HepG2 (cell line): ENCODE measurements around the gene NSMCE1. TPM values are rescaled to one million over a fixed set of nuclear protein-coding genes. Genes with fewer than 3 reads are reported as not detected.

Experiments
- JUND ChIP-seq: sonication (generic); formaldehyde crosslinking; IDR thresholded peaks from 2 replicates; pipeline ENCODE4 v1.8.0; 2022; ENCODE audit warnings: mild to moderate bottlenecking, missing genetic modification reagents
- MBNL3 ChIP-seq: fragments of 250-450 bp; sonication (Bioruptor Pico); conservative IDR thresholded peaks from 2 replicates; pipeline ENCODE4 v1.8.0; 2022; ENCODE audit warnings: mild to moderate bottlenecking, inconsistent platforms
- PRMT3 ChIP-seq: sonication (generic); formaldehyde crosslinking; IDR thresholded peaks from 2 replicates; pipeline ENCODE4 v1.8.1; 2022; ENCODE audit warnings: low read depth, mild to moderate bottlenecking, moderate library complexity, missing genetic modification reagents, borderline replicate concordance
- SATB2 ChIP-seq: sonication (generic); formaldehyde crosslinking; IDR thresholded peaks from 2 replicates; pipeline ENCODE4 v1.5.0; 2020; ENCODE audit warnings: missing genetic modification reagents
- YEATS4 ChIP-seq: sonication (generic); formaldehyde crosslinking; IDR thresholded peaks from 2 replicates; pipeline ENCODE4 v1.4.0; 2020; ENCODE audit warnings: missing genetic modification reagents, borderline replicate concordance
- ZBTB43 ChIP-seq: sonication (generic); formaldehyde crosslinking; conservative IDR thresholded peaks from 2 replicates; pipeline ENCODE4 v1.4.0; 2020; ENCODE audit warnings: missing genetic modification reagents
- ZFYVE20 ChIP-seq: sonication (generic); formaldehyde crosslinking; IDR thresholded peaks from 2 replicates; pipeline ENCODE4 v1.8.0; 2023; ENCODE audit warnings: low read depth, mild to moderate bottlenecking, moderate library complexity, missing genetic modification reagents, borderline replicate concordance
- ZNF121 ChIP-seq: sonication (generic); formaldehyde crosslinking; IDR thresholded peaks from 2 replicates; pipeline ENCODE4 v1.5.0; 2020; ENCODE audit warnings: mild to moderate bottlenecking, missing genetic modification reagents
- ZNF33B ChIP-seq: sonication (generic); formaldehyde crosslinking; IDR thresholded peaks from 2 replicates; pipeline ENCODE4 v1.5.1; 2020; ENCODE audit warnings: mild to moderate bottlenecking, missing genetic modification reagents
- ZNF552 ChIP-seq: sonication (generic); formaldehyde crosslinking; IDR thresholded peaks from 2 replicates; pipeline ENCODE4 v1.9.0; 2022; ENCODE audit warnings: missing genetic modification reagents, mild to moderate bottlenecking, borderline replicate concordance
- polyA plus RNA-seq, 8 experiments: library from polyadenylated mRNA; depleted of rRNA in 3 of 8; stranded (reverse) in 7 of 8; unstranded in 1 of 8; fragments of >200 nt; fragmentation: Illumina TruSeq in 4 of 8; extraction: Trizol in 4 of 8; gene quantifications; 2 replicates each; pipeline versions ENCODE4 v1.2.1 to v1.2.3, GENCODE V29; 2011 to 2016; ENCODE audit warnings: low read depth in 4 of 8, missing spikeins in 1 of 8, mixed read lengths in 1 of 8; ENCODE audit not compliant: insufficient read depth in 1 of 8
- total RNA-seq, 5 experiments: library from RNA; depleted of rRNA; stranded (reverse); fragments of >200 nt; fragmentation: Illumina TruSeq; extraction: Trizol; gene quantifications; 2 replicates each; pipeline ENCODE4 v1.2.3, GENCODE V29; 2016; ENCODE audit warnings: low read depth in 1 of 5
- TF ChIP-seq, protein P1 (sequence below): sonication (generic); formaldehyde crosslinking; IDR thresholded peaks from 2 replicates; pipeline ENCODE4 v1.5.0; 2020; ENCODE audit warnings: mild to moderate bottlenecking, missing genetic modification reagents

NSMCE1 gene
- total and polyA plus RNA-seq, 2 of the 13 experiments (the other 11 are each of a cell fraction or from before 2014, with no cell fraction given): 42.7 to 52.9 TPM

- TF ChIP-seq, protein P1, sequence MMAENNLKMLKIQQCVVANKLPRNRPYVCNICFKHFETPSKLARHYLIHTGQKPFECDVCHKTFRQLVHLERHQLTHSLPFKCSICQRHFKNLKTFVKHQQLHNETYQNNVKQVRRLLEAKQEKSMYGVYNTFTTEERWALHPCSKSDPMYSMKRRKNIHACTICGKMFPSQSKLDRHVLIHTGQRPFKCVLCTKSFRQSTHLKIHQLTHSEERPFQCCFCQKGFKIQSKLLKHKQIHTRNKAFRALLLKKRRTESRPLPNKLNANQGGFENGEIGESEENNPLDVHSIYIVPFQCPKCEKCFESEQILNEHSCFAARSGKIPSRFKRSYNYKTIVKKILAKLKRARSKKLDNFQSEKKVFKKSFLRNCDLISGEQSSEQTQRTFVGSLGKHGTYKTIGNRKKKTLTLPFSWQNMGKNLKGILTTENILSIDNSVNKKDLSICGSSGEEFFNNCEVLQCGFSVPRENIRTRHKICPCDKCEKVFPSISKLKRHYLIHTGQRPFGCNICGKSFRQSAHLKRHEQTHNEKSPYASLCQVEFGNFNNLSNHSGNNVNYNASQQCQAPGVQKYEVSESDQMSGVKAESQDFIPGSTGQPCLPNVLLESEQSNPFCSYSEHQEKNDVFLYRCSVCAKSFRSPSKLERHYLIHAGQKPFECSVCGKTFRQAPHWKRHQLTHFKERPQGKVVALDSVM (CRISPR knock-in tag): no peak
- 0 out of 2 replicates have a peak, but pooled peaks have one; percentile 32 for TF ChIP-seq YEATS4 (CRISPR knock-in tag)
- TF ChIP-seq SATB2 (CRISPR knock-in tag): no peak
- 0 out of 2 replicates have a peak, but pooled peaks have one; percentile 34 for TF ChIP-seq ZNF33B (CRISPR knock-in tag)
- TF ChIP-seq PRMT3 (CRISPR knock-in tag): no peak
- TF ChIP-seq MBNL3 (CRISPR knock-in tag): no peak
- 0 out of 2 replicates have a peak, but pooled peaks have one; percentile 22 for TF ChIP-seq ZNF552 (CRISPR knock-in tag)
- no peak for TF ChIP-seq ZFYVE20 (CRISPR knock-in tag)
- TF ChIP-seq ZNF121: no peak
- TF ChIP-seq JUND (CRISPR knock-in tag): 0 out of 2 replicates have a peak, but pooled peaks have one; percentile 6
- TF ChIP-seq ZBTB43: peak; percentile 88
These were observed 42.9 kb upstream of the NSMCE1 start (continued) for GRCh38 chr16:27311448-27311830.
